ENCODE measurements around the gene LCT.
"Not testable (repeated sequence)": the region's sequence is repeated elsewhere in the genome, so short reads cannot be mapped to it uniquely, and the experiment has no call there.

The LCT gene

DNA sequence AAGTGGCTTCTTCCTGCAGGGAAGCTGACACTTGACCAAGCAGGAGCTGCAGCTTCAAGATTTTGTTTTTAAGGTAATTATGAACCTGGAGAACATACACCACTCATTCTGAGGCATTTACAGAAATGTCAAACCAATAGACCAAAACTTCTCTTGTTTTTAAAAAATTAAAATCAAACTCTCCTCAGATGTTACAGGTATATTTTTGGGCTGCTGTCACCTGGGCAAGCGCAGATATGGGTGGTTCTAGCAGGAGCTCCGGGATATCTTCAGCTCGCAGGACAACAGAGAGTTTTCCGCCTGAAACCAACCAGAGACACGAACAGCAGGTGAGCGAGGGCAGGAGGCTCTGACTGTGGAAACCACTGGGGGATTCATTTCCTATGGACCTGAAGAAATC is 4.1 kb downstream of the LCT start:
- no peak for DNase-seq (ENCODE audit: low read depth in 1 of 2, low spot score in 1 of 2)

DNA sequence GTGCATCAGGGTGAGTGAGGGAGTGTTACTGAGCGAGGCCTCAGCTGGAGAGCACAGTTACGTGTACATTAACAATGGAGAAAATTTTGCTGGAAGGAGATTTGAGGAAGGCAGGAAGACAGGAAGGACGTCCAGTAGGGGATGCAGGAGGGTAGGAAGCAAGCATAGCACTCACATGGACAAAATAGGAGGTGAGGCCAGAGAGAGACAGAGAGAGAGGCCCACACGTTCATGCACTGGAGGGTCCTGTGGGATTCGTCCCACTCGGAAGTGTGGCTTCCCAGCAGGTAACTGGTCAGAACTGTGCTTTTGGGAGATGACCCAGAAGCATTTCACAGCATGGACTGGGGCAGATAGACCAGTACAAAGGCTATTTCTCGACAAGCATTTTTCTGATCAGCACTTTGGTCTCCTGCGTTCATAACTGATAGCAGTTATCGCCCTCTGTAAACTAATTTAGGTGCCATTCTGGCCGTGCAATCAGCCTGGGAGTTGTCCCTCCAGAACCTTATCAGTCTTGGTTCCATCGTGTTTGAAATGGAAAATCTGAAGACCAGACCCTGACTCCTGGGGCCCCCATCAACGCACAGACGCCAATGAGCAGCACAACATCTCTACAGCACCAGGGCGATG is 5.7 kb downstream of the LCT start:
- DNase-seq (ENCODE audit: low read depth in 1 of 2, low spot score in 1 of 2): no peak

GRCh38 chr2:135829378-135830135 is 7.4 kb downstream of the LCT start:
- DNase-seq (ENCODE audit: low read depth in 1 of 2, low spot score in 1 of 2): no peak

GRCh38 chr2:135826544-135826943 is 10.4 kb downstream of the LCT start:
- DNase-seq (ENCODE audit: low read depth in 1 of 2, low spot score in 1 of 2): no peak

- DNase-seq (ENCODE audit: low read depth in 1 of 2, low spot score in 1 of 2): no peak
These were observed 11.3 kb downstream of the LCT start for GRCh38 chr2:135825550-135826176.

DNA sequence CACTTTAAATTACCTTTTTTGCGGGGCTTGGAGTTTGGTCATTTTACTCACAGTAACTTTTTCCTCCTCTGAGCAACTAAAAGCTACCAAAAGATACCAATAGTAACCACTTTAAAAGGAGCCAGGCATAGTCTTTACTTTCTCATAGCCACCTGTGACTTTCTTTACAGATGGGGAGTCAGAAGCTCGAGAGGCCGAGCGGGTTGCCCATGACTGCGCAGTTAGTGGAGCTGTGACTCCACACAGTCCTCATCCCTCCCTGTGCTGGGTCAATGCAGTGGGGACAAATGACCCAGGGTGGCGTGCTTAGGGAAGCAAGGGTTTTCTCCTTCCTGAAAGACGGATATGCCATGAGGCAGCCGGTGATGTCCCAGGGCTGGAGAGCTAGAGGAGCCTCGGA is 11.9 kb downstream of the LCT start:
- no peak for DNase-seq (ENCODE audit: low read depth in 1 of 2, low spot score in 1 of 2)

- DNase-seq (ENCODE audit: low read depth in 1 of 2, low spot score in 1 of 2): no peak
These were observed 14.1 kb downstream of the LCT start for GRCh38 chr2:135822855-135823254.

GRCh38 chr2:135821190-135821589 is 15.8 kb downstream of the LCT start:
- DNase-seq (ENCODE audit: low read depth in 1 of 2, low spot score in 1 of 2): no peak

DNA sequence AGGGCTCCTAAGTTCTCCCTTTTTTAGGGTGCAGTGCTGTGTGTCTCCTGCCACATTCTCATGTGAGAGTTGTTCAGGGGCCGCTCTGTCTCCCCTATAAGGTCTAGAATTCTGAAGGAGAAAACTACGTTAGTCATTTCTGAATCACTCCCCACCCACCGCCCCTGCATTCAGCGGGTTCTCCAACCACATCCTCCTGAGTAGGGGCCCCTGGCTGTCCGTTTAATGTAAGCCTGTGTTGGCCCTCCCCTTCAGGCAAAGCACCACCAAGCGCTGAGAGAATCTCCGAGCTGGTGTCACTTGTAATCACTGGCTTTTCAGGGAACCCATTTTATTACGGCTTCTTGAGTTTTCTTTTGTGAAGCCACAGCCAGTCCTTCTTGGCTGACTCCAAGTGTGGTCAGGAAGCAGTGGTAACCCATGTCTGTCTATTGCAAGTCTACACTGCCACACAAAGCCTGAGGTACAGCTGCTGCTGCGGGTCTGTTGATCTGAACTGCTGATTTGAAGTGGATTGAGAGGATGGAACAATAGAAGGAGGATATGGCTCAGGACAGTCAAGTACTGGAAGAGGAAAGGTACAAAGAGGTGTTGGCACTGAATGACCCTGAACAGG is 16.9 kb downstream of the LCT start:
- DNase-seq (ENCODE audit: low read depth in 1 of 2, low spot score in 1 of 2): peak; percentile 52 to 81

- DNase-seq (ENCODE audit: low read depth in 1 of 2, low spot score in 1 of 2): peak in 1 of 2 donors; percentile 14
These were observed 17.9 kb downstream of the LCT start for GRCh38 chr2:135818937-135819610.

DNA sequence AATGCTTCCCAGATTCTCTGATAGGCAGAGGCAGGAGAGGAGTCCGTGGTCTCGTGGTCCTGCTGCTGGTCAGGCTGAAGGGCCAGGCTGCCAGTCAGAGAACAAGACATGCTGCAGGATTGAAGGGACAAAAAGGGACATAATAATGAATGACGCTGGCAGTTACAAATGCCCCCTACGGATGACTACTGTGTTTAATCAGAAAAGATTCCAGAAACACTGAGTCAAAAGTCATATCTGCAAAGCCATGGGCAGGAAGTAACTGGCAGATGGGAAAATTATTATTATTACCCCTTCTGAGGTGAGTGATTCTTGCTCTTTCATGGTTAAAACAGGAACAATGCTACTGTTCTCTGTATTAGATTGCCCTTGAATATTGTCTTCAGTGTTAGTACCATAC is 19.0 kb downstream of the LCT start:
- no peak for DNase-seq (ENCODE audit: low read depth in 1 of 2, low spot score in 1 of 2)

DNA sequence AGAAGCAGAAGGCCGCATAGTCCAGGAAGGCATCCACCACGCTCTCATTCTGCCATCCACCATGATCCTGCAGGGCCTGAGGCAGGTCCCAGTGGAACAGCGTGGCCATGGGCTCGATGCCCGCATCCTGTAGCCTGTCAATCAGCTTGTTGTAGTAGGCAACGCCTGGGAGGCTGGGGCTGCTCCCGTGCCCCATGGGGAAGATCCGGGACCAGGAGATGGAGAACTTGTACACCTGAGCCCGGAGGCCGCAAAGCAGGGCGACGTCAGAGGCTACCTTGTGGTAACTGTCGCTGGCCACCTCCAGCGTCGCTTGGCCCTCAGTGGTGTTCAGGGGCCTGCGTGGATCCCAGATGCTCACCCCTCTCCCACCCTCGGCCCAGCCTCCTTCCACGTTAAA is 19.5 kb downstream of the LCT start:
- DNase-seq (ENCODE audit: low read depth in 1 of 2, low spot score in 1 of 2): no peak

- peak in 1 of 2 donors; percentile 33 for DNase-seq (ENCODE audit: low read depth in 1 of 2, low spot score in 1 of 2)
These were observed 21.7 kb downstream of the LCT start for GRCh38 chr2:135815269-135815668.

GRCh38 chr2:135812907-135813511 is 24.0 kb downstream of the LCT start:
- DNase-seq (ENCODE audit: low read depth in 1 of 2, low spot score in 1 of 2): no peak

DNA sequence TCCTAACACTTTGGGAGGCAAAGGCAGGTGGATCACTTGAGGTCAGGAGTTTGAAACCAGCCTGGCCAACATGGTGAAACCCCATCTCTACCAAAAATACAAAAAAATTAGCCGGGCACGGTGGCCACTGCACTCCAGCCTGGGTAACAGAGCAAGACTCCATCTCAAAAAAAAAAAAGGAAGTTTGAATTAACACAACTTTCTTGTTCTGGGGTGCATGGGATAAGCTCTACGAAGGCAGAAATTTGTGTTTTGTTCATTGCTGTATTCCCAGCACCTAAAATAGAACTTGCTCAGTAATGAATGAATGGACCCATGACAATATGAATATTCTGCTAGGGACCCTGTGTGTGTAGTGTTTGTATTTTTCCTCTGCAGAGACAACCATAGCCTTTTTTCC is 29.1 kb downstream of the LCT start:
- not testable (repeated sequence) for DNase-seq (ENCODE audit: low read depth in 1 of 2, low spot score in 1 of 2)

DNA sequence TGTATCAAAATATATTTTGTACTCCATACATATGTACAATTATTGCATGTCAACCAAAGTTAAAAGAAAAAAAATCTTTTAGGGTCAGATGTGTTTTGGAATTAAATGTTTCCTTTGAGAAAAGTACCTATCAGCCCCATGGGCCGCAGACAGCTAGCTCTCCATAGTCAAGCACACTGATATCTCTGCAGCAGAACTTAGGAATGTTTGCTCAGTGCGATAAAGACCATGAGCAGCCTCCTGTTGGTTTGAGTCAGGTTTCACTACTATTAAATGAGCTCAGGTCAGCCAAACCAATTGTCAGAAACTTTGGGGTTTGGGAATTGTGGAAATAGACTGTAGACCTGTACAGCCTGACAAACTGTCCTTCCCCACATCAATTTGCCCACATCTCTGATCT is 33.7 kb downstream of the LCT start:
- DNase-seq (ENCODE audit: low read depth in 1 of 2, low spot score in 1 of 2): no peak

DNA sequence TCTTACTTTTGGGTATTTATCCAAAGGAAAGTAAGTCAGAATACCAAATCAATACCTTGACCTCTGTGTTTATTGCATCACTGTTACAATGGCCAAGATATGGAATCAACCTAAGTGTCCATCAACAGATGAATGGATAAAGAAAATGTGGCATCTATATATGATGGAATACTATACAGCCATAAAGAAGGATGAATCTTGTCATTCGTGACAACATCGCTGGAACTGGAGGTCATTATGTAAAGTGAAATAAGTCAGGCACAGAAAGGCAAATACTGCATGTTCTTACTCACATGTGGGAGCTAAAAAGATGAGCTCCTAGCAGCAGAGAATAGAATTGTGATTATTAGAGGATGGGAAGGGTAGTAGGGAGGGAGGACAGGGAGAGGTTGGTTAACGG is 34.6 kb downstream of the LCT start:
- DNase-seq (ENCODE audit: low read depth in 1 of 2, low spot score in 1 of 2): no peak

DNA sequence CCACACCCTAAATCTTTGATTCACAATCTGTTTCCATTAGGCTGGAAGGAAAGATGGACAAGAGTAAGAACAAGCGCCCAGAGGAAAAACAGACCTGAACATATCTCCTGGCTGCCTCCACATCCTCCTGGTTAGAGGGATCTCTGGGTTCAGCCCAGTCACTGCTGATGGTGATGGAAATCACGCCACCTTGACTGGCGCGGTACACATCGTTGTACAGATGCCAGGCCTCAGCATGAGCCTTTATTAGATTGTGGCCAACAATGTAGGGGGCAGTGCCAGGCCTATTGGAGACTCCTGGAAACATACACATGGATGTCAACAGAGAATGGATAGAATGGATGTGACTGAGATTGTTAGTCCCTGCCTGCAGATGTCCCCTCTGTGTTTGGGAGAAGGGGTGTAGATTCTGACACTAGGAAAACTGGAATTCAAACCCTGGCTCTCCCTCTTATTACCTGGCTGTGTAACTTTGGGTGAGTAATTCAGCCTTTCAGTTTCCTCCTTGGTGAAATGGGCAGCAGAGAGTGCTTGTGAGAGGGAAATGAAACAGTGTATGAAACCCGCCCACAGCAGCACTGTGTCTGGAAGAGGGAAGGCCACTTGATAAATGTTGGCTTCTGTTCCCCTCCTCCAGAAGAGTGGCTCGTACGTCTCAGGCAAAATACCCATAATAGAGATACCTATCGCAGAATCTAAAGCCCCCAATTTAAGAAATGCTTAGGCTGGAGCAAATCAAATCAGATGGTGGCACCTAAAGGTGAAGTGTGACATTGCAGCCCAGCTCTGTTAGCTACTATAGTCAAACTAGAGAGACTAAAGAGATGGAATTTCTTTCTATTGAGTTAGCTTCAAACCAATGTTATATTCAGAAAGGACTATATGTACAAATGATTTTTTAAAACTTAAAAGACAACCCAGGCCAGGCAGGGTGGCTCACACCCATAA is 36.2 kb downstream of the LCT start:
- DNase-seq (ENCODE audit: low read depth in 1 of 2, low spot score in 1 of 2): no peak

DNA sequence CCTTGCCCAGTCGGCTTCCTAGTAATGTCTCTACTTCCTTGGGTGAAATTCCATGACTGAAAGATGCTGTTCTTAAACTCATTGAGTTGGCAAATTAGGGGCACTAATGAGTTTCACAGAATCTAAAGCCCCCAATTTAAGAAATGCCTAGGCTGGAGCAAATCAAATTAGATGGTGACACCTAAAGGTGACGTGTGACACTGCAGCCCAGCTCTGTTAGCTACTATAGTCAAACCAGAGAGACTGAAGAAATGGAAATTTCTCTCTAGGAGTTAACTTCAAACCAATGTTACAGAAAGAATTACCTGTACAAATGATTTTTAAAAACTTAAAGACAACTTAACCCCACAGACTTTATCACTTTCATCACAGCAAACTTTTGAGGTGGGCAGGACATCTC is 37.2 kb downstream of the LCT start:
- no peak for DNase-seq (ENCODE audit: low read depth in 1 of 2, low spot score in 1 of 2)

DNA sequence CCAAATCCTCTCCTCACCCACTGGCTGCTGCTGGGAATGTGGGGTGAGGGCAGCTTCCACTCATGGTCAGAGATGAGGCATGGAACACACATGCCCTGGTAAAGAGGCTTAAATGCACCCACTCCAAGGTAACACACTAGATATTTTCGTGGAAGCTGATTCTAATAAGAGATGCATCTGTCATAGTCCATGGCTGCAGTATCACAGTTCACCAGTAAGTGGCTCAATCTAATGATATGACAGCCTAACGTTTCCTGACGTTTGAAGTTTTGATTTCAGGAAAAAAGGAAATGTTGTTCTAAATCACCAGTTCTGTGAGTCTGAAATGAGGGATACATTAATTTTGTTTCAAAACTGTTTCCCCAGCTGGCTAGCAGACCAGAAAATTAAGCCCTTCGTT is 38.2 kb downstream of the LCT start:
- DNase-seq (ENCODE audit: low read depth in 1 of 2, low spot score in 1 of 2): no peak
